Activated CD8-positive, alpha-beta memory T cell treated with anti-CD3 and anti-CD28 coated beads for 4 hours (primary cell): ENCODE data around the gene ZNF302.
"Not testable (repeated sequence)": the region's sequence is repeated elsewhere in the genome, so short reads cannot be mapped to it uniquely, and the experiment has no call there.

Source experiments
- DNase-seq, 2 donors: peaks; one replicate each; pipeline ENCODE4 v3.0.0-alpha.2; 2020; ENCODE audit warnings: low read depth in 2 of 2

Gene ZNF302

DNA sequence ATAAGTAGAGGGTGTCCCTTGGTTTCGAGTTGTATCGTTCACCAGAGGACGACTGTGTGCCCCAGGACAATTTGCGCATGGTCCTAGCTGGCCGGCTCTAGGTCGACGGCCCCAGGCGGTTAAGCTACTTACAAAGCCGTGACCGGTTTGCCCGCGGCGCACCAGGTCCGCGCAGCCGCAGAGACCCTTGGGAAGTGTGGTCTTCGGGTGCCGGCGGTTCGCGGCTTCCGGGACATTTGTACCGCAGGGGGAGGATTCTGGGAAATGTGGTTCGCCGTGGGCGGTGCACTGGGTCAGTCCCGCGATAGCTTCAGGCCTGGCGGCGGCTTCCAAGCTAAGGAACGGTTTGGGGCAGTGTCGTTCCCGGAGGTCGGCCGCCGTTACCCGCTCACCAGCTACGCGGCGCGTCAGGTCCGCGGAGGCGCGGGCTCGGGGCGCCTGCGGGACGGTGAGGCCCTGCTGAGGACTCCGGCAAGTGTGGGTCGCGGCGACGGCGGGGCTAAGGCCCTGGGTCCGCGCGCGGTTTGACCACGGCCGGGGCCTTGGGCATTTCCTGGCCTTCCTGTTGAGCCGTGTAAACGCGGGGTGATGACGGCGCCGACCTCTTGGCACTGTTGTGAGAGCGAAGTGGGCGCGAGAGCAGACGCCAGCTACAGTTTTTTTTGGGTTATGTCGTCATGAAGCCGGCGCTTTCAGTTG is at the start of gene ZNF302:
ZNF302 (plus strand) TSS at position 293 of the 699 bp plus-strand sequence. CDS start 1,127 bp downstream, outside the sequence.
- DNase-seq: peak; percentile 91

DNA sequence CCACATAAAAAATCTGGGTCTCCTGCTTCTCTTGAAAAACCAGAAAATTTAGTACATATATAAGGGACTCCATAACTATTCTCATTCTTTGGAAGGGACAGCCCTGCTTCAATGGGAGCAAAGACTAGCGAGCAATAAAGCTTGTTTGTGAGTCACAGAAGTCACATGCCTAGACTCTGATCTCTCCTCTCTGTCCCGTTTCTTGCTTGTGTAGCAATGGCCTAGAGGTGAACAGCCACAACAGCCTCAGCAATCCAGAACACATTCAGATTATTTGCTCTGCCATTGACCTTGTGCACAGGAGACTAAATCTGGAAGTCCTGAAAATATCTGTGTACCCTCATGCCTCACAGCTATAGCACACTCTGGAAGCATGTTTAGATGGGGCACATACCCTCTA is 43.7 kb upstream of the ZNF302 start:
- DNase-seq: no peak

DNA sequence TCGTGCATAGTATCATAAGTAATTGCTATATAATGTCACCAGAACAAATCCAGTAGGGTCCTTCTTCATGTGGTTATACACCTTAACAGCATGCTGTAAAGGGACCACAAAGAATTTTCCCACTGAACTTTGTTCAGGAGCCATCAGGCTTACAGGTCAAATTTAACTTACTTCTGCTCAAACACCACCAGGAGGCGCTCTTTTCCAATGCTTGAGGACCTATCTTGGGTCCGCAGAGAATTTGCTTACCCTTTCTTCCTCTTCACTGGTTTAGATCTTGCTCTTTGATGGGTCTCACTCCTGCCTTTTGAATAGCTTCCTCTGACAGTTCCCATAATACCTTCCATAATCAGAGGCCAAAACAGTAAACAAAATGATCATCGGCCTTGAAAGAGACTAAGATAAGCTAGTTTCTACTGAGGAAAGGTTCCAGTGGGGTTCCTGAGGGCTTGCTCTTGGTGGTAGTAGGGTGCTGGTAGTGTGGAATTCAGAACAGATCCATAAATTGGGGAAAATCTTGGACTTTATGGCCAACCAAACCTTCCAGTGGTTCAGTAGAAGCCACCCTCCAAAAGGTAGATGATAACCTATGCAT is 37.9 kb upstream of the ZNF302 start:
- peak; percentile 15 to 52 for DNase-seq

DNA sequence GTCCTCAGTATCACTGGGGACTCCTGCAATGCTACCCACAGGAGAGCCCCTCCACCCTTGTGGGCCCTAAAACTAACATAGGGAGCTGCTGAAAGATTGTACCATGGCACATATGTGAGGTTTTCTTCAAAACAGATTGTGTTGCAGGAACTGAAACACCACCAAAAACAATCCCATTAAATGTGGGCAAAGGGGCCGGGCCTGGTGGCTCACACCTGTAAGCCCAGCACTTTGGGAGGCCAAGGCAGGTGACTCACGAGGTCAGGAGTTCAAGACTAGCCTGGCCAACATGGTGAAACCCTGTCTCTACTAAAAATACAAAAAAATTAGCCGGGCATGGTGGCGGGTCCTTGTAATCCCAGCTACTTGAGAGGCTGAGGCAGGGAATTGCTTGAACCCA is 35.2 kb upstream of the ZNF302 start:
- no peak for DNase-seq

DNA sequence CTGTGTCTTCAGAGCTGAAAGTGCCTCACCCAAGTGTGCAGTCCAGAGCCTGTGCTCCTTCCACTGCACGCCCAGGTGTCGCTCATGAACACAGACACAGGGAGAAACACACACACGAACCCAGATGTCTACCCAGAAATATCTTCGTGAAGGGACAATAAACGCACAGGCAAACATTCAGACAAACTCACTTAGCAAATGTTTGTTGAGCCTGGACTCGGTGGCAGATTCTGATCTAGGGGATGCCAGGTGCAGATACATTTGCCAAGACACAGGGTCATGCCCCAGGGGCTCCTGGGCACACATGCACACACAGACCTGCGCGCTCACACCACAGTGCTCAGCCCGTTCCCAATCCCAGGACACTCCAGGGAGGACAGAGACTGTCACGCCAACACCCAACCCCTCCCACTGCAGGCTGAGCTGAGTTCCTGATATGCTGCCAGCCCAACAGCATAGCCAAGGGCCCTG is 32.5 kb upstream of the ZNF302 start:
- DNase-seq: no peak

DNA sequence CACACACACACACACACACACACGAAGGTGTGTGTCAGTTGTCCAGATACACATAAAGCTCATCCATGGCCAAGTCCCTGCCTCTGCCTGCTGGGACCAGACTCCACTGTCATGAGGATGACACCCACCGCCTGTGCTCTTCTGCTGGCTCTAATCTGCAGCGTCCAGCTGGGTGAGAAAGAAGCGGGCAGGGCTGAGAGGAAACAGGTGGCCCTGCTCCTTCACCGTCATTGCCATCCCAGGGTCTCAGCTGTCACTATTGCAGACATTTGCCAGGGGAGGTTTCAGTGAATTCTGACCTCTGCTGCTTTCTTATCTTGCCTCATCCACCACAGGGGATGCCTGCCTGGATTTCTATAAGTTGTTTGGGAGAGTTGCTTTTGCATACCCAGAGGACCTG is 31.9 kb upstream of the ZNF302 start:
- no peak for DNase-seq

DNA sequence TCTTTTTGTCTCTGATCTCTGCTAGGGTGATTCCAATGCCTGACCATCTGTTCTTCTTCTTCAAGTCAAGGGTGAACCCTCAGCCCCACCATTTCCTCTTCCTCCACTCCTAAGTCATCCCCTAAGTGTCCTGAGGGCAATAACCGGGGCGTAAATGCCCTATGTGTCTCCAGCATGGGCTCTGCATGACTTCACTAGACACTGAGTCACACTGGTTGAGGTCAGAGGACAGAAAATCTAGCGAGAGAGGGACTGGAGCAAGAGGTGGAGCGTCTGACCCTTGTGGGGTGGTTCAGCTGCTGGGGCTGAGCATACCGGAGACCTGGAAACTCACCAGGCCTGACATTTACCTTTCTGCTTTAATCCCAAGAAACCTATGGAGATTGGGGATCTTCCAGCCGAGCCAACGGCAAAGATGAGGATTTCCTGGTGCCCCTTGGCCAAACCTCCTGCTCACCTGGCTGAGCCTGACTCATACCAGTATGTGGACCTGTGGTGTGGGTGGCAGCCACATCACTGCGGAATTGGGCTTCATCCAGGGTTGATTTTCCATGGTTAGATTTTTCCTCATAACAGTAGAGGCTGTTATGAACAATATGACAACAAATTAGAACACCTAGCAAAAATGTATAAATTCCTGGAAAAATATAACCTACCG is 27.5 kb upstream of the ZNF302 start:
- no peak for DNase-seq

DNA sequence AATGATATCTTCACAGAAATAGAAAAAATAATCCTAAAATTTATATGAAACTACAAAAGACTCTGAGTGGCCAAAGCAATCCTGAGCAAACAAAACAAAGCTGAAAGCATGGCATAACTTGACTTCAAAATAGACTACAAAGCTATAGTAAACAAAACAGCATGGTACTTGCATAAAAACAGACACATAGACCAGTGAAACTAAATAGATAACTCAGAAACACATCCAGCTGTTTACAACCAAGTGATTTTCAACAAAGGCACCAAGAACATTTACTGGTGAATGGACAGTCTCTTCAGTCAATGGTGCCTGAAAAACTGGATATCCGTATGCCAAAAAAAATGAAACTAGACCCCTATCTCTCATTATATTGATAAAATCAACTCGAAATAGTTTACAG is 25.7 kb upstream of the ZNF302 start:
- DNase-seq: no peak

DNA sequence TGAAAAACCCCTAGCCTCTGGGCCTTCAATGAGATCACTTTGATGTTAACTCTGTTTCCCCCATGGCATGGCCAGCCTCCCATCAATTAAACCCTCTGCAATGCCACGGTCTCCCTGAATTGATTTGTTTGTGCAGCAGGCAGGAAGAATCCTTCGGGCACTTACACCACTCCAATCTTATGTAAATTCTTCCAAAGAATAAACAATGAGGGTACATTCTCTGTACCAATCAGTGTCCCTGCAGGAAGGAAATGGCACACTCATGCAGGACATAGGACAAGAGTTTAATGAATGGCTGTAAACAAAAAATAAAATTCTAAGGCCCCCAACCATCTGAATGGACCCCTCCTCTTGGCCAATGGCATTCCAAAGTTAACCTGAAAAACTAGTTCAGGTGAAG is 22.7 kb upstream of the ZNF302 start:
- DNase-seq: no peak

DNA sequence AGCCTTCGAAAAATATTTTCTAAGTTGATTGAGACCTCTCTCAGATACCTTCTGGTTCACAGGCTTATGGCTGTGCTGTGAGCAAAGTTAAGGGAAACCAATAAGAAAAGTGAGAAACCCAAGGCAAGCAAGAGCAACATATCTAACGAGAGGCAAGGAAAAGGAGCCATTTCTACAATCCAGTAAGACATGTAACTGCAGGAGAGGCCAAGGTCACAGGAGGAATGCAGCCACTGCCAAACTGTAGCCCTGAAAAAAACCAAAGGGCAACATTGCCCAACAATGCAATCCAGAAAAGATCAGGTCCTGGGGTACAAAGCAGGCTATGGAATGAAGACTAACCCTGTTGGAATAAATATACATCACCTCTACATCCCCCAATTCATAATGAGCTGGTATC is 21.8 kb upstream of the ZNF302 start:
- DNase-seq: no peak

DNA sequence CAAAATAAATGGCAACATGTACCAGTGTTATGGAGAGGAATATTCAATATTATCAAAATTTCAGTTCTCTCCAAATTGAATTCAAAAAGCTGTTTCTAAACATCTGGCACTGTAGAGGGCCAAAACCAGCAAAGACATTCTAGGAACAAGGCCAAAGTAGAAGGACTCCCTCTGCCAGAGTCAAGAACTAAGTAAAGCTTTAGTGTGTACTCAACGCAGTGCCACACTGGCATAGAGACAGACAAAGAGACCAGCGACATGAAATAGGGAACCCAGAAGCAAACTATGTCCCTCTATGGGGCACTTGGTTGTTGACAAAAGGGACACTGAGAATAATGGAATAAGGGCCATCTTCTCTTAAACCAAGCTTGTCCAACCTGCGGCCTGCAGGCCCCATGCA is 16.1 kb upstream of the ZNF302 start:
- DNase-seq: no peak

DNA sequence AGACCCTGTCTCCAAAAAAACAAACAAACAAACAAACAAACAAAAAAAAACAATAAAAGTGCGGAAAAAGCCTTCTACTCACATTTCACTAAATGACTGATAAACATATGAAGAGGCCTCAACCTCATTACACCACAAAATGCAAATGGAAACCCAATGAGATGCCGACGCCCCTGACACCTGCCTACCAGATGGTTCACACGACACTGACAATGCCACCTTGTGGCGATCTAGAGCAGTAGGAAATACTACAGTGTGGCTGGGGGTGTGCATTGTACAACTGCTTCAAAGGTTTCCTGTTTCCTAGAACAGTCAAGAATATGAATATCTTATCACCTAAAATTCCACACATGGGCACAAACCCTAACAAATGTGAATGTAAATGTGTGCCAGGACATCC is 14.6 kb upstream of the ZNF302 start:
- DNase-seq: peak in 1 of 2 donors; percentile 19

DNA sequence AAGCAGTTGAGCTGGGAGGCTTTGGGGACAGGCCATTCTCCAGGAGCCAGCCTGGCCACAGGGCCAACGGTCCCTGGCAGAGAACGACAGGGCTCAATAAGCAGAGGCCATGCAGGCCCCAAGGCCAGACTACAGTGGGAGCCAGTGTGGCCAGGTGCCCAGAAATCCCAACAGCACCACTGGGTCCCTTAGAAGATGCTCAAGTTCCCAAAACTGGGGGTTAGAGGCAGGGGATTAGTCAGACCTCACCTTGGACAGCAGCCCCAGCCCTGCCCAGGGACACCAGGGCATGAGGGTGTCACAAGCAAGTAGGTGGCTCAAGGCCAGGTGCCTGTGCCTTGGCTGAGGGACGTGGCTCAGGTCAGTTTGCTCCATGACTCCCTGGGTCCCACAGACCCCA is 13.3 kb upstream of the ZNF302 start:
- DNase-seq: no peak

DNA sequence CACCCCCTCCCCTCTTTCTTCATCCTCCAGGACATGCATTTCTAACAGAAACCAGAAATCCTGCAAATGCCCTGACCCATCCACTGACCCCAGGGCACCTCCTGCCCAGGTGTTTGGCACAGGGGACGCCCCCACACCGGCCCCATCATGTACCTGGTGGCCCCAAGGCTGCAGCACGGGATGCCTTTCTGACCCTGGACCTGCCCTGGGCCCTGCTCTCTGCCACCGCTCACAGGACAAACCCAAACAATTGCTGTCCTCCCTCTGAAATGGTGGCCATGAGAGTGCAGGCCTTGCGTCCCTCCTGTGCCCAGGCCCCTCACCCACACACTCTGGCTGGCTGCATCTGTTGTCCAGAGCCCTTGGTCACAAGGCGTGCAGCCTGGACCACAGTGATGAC is 12.6 kb upstream of the ZNF302 start:
- no peak for DNase-seq

DNA sequence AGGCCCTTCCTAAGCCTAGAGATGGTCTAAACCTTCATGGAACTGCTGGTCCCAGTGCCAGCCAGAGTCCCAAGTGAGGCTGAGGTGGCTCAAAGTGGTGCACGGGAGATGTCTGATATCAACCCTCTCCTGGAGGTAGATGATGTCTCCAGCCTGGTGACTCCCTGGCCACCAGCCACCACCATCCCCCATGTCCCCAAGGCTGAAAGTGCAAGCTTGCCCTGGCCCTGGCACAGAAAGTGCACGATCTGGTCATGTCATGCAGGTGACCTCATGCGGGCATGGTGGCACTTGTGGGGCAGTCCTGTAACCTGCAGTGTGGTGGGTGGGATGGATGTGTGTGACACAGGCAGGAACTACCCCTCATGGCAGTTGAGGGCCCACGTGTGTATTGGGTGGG is 12.2 kb upstream of the ZNF302 start:
- DNase-seq: not testable (repeated sequence)

DNA sequence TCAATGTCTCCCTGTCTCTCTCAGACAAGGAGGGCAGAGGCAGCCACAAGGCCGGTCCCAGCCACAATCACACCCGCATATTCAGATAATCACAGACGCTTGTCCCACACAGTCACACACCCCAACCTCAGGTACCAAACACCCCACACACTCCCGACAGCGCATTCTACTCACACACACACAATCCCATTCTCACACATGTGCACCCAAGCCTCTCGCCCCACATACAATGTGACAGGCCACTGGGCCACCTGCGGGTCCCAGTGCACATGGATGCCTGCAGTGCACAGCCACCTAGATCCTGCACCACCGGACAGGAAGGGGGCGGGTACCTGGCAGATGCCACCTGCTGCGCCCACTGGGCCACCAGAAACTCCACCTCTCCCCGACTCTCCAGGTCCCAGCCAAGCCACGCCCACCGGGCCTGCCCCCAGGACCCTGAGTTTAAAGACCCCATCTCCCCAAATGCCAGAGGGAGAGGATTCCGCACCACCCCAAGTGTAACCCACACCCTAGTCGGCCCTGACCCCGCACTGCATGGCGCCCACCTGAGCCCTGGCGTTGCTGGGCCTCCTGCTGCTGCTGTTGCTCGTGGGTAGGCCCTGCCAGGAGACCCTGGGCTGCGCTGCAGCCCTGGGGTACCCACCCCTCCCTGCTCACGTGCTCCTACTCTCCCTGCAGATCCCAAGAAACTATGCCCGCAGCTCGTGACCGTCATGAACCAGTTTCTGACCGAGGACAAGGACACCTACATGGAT is 11.1 kb upstream of the ZNF302 start:
- DNase-seq: no peak

DNA sequence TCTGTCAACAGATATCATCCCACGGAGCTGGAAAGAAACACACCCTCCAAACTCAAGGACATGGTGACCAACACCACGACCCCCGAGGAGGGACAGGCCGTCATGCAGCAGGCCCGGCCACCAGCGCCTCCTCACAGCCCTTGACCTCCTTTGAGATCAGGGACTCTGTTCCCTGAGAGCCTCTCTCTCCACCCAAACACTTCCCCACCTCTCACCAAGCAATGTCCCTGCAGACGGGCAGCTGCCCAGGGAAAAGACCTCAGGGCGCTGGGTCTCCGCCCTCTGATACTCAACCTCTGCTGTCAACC is 10.6 kb upstream of the ZNF302 start:
- DNase-seq: no peak

DNA sequence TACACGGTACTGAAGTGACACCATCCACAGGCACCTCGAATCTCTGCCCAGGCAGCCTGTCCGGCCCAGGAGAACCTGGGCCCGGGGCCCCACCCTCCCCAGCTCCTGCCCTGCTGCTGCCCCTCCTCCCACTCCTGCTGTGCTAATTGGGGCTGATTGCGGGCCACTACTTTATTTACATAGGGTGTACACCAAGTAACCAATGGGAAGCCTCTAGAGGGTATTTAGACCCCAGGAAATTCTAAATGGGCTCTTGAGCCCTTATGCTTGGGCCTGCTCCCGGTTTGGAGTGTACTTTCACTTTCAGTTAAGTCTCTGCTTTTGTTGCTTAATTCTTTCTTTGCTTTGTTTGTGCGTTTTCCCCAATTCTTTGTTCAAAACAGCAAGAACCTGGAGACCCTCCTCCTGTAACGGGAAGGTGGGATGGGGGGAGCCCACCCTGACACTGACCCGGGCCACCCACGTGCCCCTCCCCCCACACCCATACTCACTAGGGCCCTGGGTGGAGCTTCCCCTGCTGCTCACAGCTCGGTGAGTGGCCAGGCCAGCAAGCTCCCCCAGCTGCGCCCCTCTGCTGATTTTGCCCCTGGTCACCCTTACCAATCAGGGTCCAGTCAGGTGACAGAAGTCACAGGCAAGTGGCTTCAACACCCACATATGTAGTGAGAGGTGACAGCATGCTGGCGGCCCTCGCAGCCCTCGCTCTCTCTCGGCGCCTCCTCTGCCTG is 10.0 kb upstream of the ZNF302 start:
- DNase-seq: no peak

DNA sequence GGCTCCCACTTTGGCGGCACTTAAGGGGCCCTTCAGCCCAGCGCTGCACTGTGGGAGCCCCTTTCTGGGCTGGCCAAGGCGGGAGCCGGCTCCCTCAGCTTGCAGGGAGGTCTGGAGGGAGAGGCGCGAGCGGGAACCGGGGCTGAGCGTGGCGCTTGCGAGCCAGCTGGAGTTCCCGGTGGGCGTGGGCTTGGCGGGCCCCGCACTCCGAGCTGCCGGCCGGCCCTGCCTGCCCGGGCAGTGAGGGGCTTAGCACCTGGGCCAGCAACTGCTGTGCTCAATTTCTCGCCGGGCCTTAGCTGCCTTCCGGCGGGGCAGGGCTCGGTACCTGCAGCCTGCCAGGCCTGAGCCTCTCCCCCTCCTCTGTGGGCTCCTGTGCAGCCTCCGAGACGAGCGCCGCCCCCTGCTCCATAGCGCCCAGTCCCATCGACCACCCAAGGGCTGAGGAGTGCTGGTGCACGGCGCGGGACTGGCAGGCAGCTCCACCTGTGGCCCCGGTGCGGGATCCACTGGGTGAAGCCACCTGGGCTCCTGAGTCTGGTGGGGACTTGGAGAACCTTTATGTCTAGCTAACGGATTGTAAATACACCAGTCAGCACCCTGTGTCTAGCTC is 9.3 kb upstream of the ZNF302 start:
- DNase-seq: not testable (repeated sequence)

DNA sequence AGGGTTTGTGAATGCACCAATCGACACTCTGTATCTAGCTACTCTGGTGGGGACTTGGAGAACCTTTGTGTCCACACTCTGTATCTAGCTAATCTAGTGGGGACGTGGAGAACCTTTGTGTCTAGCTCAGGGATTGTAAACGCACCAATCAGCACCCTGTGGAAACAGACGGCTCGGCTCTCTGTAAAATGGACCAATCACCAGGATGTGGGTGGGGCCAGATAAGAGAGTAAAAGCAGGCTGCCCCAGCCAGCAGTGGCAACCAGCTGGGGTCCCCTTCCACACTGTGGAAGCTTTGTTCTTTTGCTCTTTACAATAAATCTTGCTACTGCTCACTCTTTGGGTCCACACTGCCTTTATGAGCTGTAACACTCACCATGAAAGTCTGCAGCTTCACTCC is 8.8 kb upstream of the ZNF302 start:
- not testable (repeated sequence) for DNase-seq

DNA sequence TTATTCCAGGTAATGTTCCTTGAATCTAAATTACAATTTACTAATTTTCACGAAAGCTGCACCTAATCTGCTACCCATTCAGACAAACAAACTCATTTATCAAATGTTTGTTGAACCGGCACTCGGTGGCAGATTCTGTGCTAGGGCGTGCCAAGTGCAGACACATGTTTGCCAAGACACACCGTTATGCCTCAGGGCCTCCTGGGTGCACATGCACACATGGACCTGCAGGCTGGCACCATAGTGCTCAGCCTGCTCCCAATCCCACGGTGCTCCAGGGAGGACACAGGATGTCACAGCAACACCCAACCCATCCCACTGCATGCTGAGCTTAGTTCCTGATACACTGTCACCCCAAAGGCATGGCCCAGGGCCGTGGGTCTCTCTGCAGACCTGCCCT is 8.2 kb upstream of the ZNF302 start:
- DNase-seq: no peak
